ENCODE data around the gene IFT81. TPM values are rescaled to one million over a fixed set of nuclear protein-coding genes. Genes with fewer than 3 reads are reported as not detected.

Gene IFT81
- total RNA-seq, 4 donors from 2014 or later = 3.6 to 12.6 (median 7.2) TPM

- Histone ChIP-seq H3K27ac (no peak overlapping the region), H3K27me3 (peaks cover 0 to 6% (median 0%) of the 10 kb centered on the region in 4 donors), H3K36me3 (no peaks in the 10 kb centered on the region), H3K4me3 (no peak overlapping the region), H3K4me1 (no peaks in the 10 kb centered on the region), H3K9me3 (no peaks in the 10 kb centered on the region)
- intact Hi-C loops (cut with DNase I) = no loop called here
- TF ChIP-seq CTCF (IDR thresholded peaks at IDR 0.05) (no peak), POLR2A (IDR thresholded peaks at IDR 0.05) (no peak)
- 64 to 80% methylated on average over 3 of the region's 3 CpGs for WGBS, 2 donors
- no peak for DNase-seq
Observed at GRCh38 chr12:110091136-110091711, 32.9 kb upstream of the IFT81 start.

- Histone ChIP-seq H3K27ac (no peak overlapping the region), H3K27me3 (peaks cover 0 to 6% (median 0%) of the 10 kb centered on the region in 4 donors), H3K9me3 (no peaks in the 10 kb centered on the region), H3K4me3 (no peak overlapping the region), H3K4me1 (no peaks in the 10 kb centered on the region), H3K36me3 (no peaks in the 10 kb centered on the region)
- WGBS, 2 donors = 50 to 55% methylated on average over 7 of the region's 7 CpGs
- TF ChIP-seq POLR2A (IDR thresholded peaks at IDR 0.05) = no peak
- no peak for TF ChIP-seq CTCF (IDR thresholded peaks at IDR 0.05)
- DNase-seq = no peak
- intact Hi-C loops (cut with DNase I) = no loop called here
Observed at GRCh38 chr12:110093631-110094311, 30.4 kb upstream of the IFT81 start.

- DNase-seq = no peak
- TF ChIP-seq POLR2A (IDR thresholded peaks at IDR 0.05) = no peak
- peak; percentile 90 to 95 (median 92) for TF ChIP-seq CTCF (IDR thresholded peaks at IDR 0.05)
- intact Hi-C loops (cut with DNase I) = loop anchor here (5.0 kb wide), 1 partner anchor 332 kb away; no protein-coding TSS in a partner anchor
- WGBS, 2 donors = 44 to 46% methylated on average over 8 of the region's 8 CpGs
- no peaks in the 10 kb centered on the region for H3K27me3 ChIP-seq
- H3K4me1 ChIP-seq = peaks cover 0 to 23% (median 15%) of the 10 kb centered on the region in 3 donors
- no peaks in the 10 kb centered on the region for H3K9me3 ChIP-seq
- no peak overlapping the region for H3K4me3 ChIP-seq
- H3K36me3 ChIP-seq = no peaks in the 10 kb centered on the region
- peak overlapping the region in 3 of 4 donors; percentile 44 to 77 (median 75) for H3K27ac ChIP-seq
Observed at GRCh38 chr12:110100315-110100970, 23.7 kb upstream of the IFT81 start.

GRCh38 chr12:110102255-110102654 is 21.9 kb upstream of the IFT81 start:
- TF ChIP-seq POLR2A (IDR thresholded peaks at IDR 0.05) (no peak), CTCF (IDR thresholded peaks at IDR 0.05) (peak in 4 of 6 experiments; percentile 12 to 51 (median 23))
- Histone ChIP-seq H3K27me3 (no peaks in the 10 kb centered on the region), H3K4me3 (no peak overlapping the region), H3K4me1 (peaks cover 0 to 23% (median 15%) of the 10 kb centered on the region in 3 donors), H3K9me3 (no peaks in the 10 kb centered on the region), H3K27ac (peak overlapping the region in 2 of 4 donors; percentile 42 to 77), H3K36me3 (no peaks in the 10 kb centered on the region)
- DNase-seq = no peak
- intact Hi-C loops (cut with DNase I) = loop anchor here (5.0 kb wide), 1 partner anchor 330 kb away; no protein-coding TSS in a partner anchor
- WGBS, 2 donors = 83% methylated on average over 3 of the region's 3 CpGs
